Left ventricle myocardium superior (tissue), 1 donor: Measurements from ENCODE around the gene RNF220. TPM values are rescaled to one million over a fixed set of nuclear protein-coding genes. Genes with fewer than 3 reads are reported as not detected.
A peak's percentile ranks its signal among the peaks of the same experiment; 100 is the strongest.
"Not testable (repeated sequence)": the region's sequence is repeated elsewhere in the genome, so short reads cannot be mapped to it uniquely, and the experiment has no call there.

Source experiments
- ATAC-seq: fragments of 200-7000 bp; cut with Tn5 transposase; one replicate; pipeline ENCODE4 v1.9.1; 2020; ENCODE audit warnings: mild to moderate bottlenecking, moderate library complexity
- DNase-seq: peaks from one replicate; pipeline ENCODE4 v3.0.0-alpha.2; 2020
- intact Hi-C: fragments of 100-400 bp; cut with micrococcal nuclease; formaldehyde crosslinking; loops from one replicate; pipeline ENCODE4 v1.11.0; 2022
- total RNA-seq: library from RNA; stranded (reverse); fragmentation: NEBNext Ultra II Directional; extraction: Animal tissue kit (Norgen Biotek cat#: 25700); gene quantifications from one replicate; pipeline ENCODE4 v1.2.1, GENCODE V29; 2021
- donor health status: DM: no; HTN: yes; CAD: no; lungs with severe emphysema.

RNF220 gene
- total RNA-seq, 1 donor from 2014 or later = 71.2 TPM

DNA sequence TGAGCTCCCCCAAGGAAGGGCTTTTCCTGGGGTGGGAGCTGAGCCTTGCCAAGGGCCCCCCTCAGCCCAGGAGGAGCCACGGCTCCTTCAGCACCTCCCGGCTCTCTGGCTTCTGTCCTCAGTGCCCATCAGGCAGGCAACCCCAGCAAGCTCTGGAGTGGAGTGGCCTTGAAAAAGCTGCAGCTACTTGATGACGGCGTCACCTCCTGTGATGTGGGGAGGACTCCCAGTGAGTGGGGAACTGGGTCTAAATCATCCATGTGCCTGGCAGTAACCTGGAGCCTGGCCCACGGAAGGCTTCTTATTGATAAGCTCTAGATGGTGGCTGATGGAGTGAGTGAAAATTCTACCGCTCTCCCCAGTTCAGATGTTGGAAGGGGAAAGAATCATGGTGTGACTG is 154.9 kb downstream of the RNF220 start:
- DNase-seq (no peak), ATAC-seq (no peak)
- intact Hi-C loops = no loop called here

DNA sequence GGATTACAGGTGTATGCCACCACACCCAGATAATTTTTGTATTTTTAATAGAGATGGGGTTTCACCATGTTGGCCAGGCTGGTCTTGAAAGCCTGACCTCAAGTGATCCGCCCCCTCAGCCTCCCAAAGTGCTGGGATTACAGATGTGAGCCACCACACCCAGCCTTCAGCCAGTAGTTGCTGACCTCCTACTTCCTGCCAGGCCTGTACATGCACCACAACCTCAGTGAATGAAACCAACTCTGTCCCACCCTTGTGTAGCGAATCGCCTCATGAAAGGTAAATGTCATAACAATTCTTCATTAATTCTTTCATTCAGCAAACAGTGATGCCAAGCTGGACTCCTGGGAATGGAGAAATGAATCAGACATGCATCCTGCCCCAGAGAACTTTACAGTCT is 155.6 kb downstream of the RNF220 start:
- DNase-seq, intact Hi-C loops, ATAC-seq: not testable (repeated sequence)

- no peak for ATAC-seq
- no peak for DNase-seq
- intact Hi-C loops = no loop called here
These were observed 160.2 kb downstream of the RNF220 start for GRCh38 chr1:44565259-44565750.

DNA sequence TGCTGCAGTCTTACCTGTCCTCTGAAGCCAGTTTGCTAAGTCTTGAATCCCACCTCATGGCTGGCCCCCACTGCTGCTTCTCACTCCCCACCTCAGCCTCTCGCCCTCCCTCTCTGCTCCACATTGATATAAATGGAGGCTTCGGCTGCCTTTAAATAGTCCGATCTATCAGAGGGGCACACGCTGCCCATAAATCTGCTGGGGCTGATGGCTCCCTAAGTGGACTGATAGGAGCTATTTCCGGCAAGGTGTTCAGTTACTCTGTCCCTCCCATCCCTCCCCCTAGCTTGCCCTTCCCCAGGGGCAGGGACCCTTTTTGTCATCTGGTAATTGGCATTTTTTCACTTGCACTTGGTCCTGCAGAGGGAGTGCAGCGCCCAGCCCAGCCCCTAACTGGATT is 160.8 kb downstream of the RNF220 start:
- intact Hi-C loops = no loop called here
- no peak for ATAC-seq

DNA sequence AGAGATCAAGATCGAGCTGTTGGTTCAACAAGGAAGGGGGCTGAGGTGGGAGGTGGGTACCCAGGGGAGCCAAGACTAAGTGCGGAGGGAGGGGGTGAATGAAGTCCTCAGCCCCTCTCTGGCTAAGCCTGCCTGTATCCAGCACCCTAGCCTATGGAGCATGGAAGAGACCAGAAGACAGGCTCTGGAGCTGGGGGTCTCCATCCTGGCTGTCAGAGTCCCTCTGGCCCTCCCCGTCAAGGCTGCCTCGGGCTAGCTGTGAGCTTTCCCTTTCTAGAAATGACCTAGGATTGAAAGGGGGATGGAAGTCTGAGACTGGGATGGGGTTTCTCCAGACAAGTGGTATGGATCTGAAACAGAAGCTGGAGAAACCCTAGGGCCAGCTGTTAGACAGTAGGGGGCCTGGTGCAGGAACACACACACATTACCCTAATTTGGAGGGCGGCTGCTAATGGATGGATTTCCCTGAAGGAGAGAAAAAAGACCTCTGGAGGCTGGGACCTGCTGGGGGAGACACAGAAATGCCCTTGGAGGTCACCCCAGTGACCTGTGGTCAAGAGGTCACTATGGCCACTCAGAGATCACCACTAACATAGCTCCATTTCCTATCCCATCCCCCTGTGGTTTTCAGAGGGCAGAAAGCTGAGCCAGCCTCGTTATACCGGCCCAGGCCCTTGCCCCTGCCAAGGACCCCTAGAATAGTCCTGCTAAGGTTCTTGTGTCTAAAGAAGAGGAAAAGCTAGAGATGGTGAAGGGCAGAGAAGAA is 161.4 kb downstream of the RNF220 start:
- DNase-seq = no peak
- ATAC-seq = no peak
- intact Hi-C loops = no loop called here

More for the DNA sequence above, 160.8 kb downstream of the RNF220 start:
- DNase-seq = no peak

DNA sequence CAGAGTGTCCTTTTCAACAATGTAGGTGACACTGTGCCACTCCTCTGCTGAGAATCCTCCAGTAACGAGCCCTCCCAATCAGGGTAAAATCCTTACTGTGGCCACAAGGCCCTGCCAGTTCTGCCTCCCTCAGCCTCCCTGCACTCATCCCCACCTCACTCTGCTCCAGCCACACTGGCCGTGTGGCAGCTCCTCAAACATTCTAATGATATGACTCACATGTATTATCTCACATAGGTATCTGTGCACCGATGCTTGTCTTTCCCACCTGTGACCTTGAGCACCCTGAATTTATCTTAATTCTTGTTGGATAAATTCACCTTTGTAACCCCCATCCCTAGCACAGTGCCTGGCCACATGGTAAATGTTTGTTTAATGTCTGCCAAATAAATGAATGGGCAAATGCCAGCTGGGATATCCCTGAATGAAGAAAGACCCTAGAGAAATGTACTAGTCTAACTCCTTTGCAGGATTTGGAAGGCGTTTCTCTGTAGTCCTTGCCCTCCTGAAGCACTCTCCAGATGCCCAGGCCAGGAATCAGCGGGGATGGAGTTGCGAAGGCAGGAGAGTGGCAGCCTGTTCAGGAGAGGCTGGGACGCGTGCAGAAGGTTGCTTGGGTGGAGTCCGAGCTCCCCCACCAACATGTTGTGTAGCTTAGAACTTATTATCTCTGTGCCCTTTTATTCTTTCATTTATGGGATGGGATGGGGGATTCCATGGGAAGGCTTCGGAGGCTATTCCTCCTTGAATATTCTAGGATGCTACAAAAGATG is 163.3 kb downstream of the RNF220 start:
- DNase-seq (no peak), ATAC-seq (no peak)
- intact Hi-C loops = no loop called here

DNA sequence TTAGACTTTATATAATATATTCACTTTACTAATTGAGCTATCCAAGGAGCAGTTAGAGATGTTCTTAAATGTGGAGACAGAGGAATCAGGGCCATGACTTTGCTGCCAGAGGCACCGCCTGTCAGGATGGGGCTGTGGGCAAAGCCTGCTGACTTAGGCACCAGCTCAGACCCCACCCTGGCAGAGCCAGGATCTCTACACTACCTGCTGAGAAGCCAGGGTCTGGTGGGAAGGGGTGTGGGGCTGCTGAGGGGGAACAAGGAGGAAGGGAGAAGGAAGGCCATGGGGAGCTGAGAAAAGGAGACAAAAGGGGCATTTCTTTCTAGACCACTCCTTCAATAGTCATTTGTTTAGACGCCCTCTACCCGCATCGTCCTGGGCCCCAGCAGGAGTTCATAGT is 164.4 kb downstream of the RNF220 start:
- ATAC-seq (no peak), DNase-seq (no peak)
- intact Hi-C loops = no loop called here

DNA sequence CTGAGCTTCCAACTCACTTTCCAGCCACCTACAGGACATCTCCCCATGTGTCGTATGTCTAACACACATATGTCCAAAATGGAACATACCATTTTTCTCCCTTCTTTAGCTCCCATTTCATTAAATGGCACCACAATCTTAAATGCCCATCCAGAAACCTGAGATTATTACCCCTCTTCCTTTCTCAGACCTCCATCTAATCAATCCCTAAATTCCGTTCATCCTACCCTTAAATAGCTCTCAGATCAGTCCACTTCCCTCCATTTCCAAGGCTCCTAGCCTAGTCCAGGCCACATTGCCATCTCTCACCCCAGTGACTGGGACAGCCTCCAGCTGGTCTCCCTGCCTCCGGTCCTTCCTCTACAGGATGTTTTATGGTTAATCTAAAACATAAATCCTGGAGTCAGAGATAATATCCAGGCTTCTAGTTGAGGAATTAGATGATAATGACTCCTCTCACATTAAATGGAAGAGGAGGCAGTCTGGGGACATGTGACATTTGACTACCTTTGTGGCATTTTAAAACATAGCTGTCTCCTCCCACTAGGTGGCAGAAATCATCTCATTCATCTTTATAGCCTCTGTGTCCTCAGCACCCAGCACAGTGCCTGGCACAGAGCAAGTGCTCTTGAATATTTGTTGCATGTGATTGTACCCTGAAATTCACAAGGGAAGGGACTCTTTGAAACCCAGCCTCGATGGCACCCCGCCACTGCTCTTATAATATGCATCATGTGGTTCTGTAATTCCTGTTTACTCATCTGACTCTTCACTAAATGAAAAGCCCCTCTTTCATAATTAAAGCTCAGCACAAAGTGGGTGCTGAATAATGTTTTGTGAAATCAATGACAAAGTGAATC is 166.9 kb downstream of the RNF220 start:
- no peak for DNase-seq
- ATAC-seq = no peak
- intact Hi-C loops = no loop called here

- intact Hi-C loops = no loop called here
- ATAC-seq (no peak), DNase-seq (no peak)
These were observed 167.5 kb downstream of the RNF220 start for GRCh38 chr1:44572572-44572879.

GRCh38 chr1:44575396-44575795 is 170.3 kb downstream of the RNF220 start:
- ATAC-seq (no peak), DNase-seq (no peak)
- intact Hi-C loops = no loop called here

- intact Hi-C loops = no loop called here
- ATAC-seq (no peak), DNase-seq (no peak)
These were observed 171.5 kb downstream of the RNF220 start for GRCh38 chr1:44576456-44577150.

DNA sequence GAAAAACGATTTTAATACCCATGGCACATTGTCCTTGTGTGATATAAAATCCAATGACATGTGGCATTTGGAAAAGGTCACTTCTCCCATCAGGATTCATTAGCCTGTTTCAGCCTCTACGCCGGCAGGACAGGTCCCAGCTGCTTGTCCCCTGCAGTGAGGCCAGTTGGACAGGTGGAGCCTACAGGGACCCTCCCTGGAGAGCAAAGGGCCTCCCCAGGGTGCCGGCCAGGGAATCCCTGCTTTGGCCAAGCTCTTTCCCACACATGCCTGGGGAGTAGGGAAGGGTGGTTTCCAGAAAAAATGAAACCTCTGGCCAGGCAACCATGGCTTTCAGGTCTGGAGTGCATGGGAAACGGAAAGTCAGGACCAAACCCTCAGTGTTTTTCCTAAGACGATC is 176.2 kb downstream of the RNF220 start:
- intact Hi-C loops = no loop called here
- DNase-seq = no peak
- ATAC-seq = no peak

DNA sequence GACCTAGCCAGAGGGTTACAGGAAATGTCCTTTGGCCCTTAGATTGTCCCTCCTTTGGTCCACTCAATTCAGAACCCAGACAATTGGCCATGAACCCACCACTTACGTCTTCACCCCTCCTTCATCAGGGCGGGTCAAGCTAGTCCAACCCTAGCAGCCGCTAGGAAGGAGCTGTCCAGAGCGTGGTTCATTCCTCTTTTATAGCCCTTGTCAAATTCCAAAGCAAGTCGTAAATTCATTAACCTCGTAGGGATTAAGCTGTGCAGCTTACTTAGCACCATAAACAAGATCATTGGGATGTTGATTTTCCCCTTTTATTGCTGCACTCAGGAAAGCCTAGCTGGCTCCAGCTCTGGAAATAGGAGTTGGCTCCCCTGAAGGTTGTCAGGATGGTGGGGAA is 179.1 kb downstream of the RNF220 start:
- intact Hi-C loops = no loop called here
- no peak for ATAC-seq
- DNase-seq = no peak

DNA sequence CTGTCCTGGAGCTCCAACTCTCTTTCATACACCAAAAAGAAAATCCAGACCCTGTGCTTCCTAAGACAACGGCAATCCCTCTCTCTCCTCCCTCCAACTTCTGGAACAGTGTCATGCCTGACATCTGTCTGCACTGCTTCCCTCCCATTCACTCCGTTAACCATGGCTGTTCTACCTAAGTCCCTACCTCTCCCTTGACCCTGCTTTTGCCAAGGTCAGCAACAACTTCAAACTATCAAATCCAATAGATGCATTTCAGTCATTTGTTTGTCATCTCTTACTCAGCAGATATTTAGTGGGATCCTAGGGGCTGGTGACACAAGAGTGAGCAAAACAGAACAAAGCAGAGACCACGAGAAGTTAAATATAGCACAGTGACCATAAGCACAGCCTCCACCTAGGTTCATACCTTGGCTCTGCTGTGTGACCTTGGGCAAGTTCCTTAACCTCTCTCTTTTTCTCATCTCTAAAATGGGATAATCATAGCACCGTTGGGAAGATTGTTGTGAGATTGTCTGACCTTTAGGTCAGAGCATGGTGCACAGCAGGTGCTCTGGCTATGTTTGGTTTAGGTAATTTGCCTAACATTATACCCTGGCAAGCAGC is 180.4 kb downstream of the RNF220 start:
- DNase-seq (no peak), ATAC-seq (no peak)
- intact Hi-C loops = no loop called here

DNA sequence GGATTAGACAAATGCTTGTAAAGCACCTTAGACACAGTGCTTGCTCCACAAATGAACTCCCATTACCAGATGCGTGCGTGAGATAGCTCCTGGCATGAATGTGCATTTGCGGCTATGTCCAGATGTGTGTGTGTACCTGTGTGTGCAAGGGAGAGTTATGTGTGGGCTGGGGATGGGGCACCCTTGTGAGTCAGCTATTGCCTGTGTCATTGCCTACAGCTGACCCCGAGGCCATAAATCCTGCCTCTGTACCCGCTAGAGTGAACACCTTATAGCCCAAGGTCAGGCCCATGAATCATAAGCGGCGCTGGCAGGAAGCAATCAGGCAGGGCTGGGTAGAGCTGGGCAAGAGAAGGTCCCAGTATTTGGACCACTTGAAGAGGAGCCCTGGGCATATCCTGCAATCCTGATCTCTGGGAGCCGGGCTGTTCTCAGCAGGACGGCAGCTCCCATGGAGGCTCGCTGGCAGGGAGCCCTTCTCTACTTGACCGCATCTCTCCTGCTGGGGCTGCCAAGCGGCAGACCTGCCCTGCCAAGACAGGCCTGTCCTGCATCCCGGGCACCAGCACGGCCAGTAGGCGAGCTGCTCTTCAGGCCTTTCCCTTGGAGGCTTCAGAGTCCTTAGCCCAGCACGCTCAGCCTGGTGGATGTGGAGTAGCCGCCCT is 182.9 kb downstream of the RNF220 start:
- intact Hi-C loops = no loop called here
- ATAC-seq = no peak

GRCh38 chr1:44588551-44589210 is 183.6 kb downstream of the RNF220 start:
- no peak for DNase-seq
- intact Hi-C loops = no loop called here
- no peak for ATAC-seq

More for the DNA sequence above, 182.9 kb downstream of the RNF220 start:
- DNase-seq = peak; percentile 35

- intact Hi-C loops = no loop called here
- no peak for ATAC-seq
- no peak for DNase-seq
These were observed 185.4 kb downstream of the RNF220 start for GRCh38 chr1:44590475-44590874.

GRCh38 chr1:44591381-44591780 is 186.3 kb downstream of the RNF220 start:
- no peak for DNase-seq
- intact Hi-C loops = no loop called here

More at GRCh38 chr1:44591381-44591780, 186.3 kb downstream of the RNF220 start:
- no peak for ATAC-seq
